HCT116 (cell line): ENCODE measurements around the gene NSD2. TPM values are rescaled to one million over a fixed set of nuclear protein-coding genes. Genes with fewer than 3 reads are reported as not detected.

Experiments used
- ATAC-seq: fragments of 200-7000 bp; cut with Tn5 transposase; 2 replicates; pipeline ENCODE4 v1.9.1; 2020; ENCODE audit warnings: mild to moderate bottlenecking, moderate library complexity
- BruUV-seq: library from RNA; stranded (reverse); fragments of 400-500 nt; replicated peaks from 2 replicates; lab custom pipeline; 2021; lab: Mats Ljungman, UMichigan
- CTCF ChIA-PET: fragments of 300-600 bp; sonication (Branson Sonifier 250); formaldehyde crosslinking; loops from one replicate; lab custom pipeline; 2021; ENCODE audit warnings: antibody characterized with exemption; lab: Charles Lee
- POLR2A ChIA-PET: fragments of 300-600, 350-600 bp; sonication (Branson Sonifier 250); formaldehyde crosslinking; loops from one replicate; lab custom pipeline; 2021; ENCODE audit warnings: antibody characterized with exemption; lab: Charles Lee
- RAD21 ChIA-PET, 2 experiments: fragments of 300-600 bp; sonication (Branson Sonifier 250); formaldehyde crosslinking; loops; one replicate each; lab custom pipeline; 2023; ENCODE audit warnings: low total read pairs in 2 of 2; ENCODE audit not compliant: uncharacterized antibody in 2 of 2, unreplicated experiment in 2 of 2, low non-redundant PET in 1 of 2; lab: Charles Lee
- DNase-seq: peaks from one replicate; pipeline ENCODE4 v3.0.0-alpha.2; 2010; ENCODE audit warnings: low read depth, low spot score
- H2AFZ ChIP-seq: fragments of 200-600 bp; shearing (Covaris generic), sonication (generic); 2 replicates; pipeline ENCODE4 v1.6.1; 2017; ENCODE audit warnings: low read depth, mixed run types, mixed read lengths, antibody characterized with exemption, low read length; ENCODE audit not compliant: poor library complexity, severe bottlenecking
- H3K27ac ChIP-seq: 2 replicates; pipeline ENCODE4 v1.5.1; 2012; ENCODE audit warnings: low read depth, low read length
- H3K27me3 ChIP-seq: fragments of 200-600 bp; sonication (generic); 2 replicates; pipeline ENCODE4 v1.6.1; 2016; ENCODE audit warnings: mixed run types, low read length, mixed read lengths; ENCODE audit not compliant: insufficient read depth
- H3K36me3 ChIP-seq, 2 experiments: fragments of 200-500 bp in 1 of 2; fragments of 200-600 bp in 1 of 2; sonication (Bioruptor generic) in 1 of 2; sonication (generic) in 1 of 2; 2 replicates each; pipeline versions ENCODE4 v1.5.1 to v1.6.1; 2014 to 2016; ENCODE audit warnings: low read length in 2 of 2, inconsistent platforms in 1 of 2, mixed read lengths in 1 of 2, mixed run types in 1 of 2; ENCODE audit not compliant: insufficient read depth in 2 of 2, control insufficient read depth in 1 of 2
- H3K4me1 ChIP-seq, 2 experiments: fragments of 200-600 bp in 1 of 2; sonication (generic) in 1 of 2; 2 replicates each; pipeline versions ENCODE4 v1.5.1 to v1.6.1; 2012 to 2017; ENCODE audit warnings: low read length in 2 of 2, inconsistent platforms in 1 of 2, mild to moderate bottlenecking in 1 of 2, mixed read lengths in 1 of 2, mixed run types in 1 of 2, moderate library complexity in 1 of 2; ENCODE audit not compliant: insufficient read depth in 2 of 2, control insufficient read depth in 1 of 2
- H3K4me2 ChIP-seq: fragments of 200-600 bp; sonication (generic); 2 replicates; pipeline ENCODE4 v1.6.1; 2017; ENCODE audit warnings: mixed run types, low read length, mixed read lengths
- H3K4me3 ChIP-seq, 2 experiments: fragments of 200-600 bp in 1 of 2; sonication (generic) in 1 of 2; replicated peaks in 1 of 2; 2 replicates each; pipeline ENCODE4 v1.5.1; 2011 to 2016; ENCODE audit warnings: low read length in 2 of 2, control low read depth in 1 of 2, low read depth in 1 of 2, mild to moderate bottlenecking in 1 of 2, mixed read lengths in 1 of 2, mixed run types in 1 of 2
- H3K79me2 ChIP-seq: fragments of 200-600 bp; sonication (generic); 2 replicates; pipeline ENCODE4 v1.6.1; 2017; ENCODE audit warnings: mild to moderate bottlenecking, mixed run types, low read length, moderate library complexity, mixed read lengths; ENCODE audit not compliant: insufficient read depth
- H3K9ac ChIP-seq: fragments of 200-600 bp; sonication (generic); 2 replicates; pipeline ENCODE4 v1.6.1; 2016; ENCODE audit warnings: low read length, mixed read lengths
- H3K9me2 ChIP-seq: fragments of 200-600 bp; sonication (generic), shearing (Covaris generic); 2 replicates; pipeline ENCODE4 v1.6.1; 2017; ENCODE audit warnings: mixed run types, mild to moderate bottlenecking, moderate library complexity; ENCODE audit not compliant: insufficient read depth
- H3K9me3 ChIP-seq, 2 experiments: fragments of 200-500 bp in 1 of 2; fragments of 200-600 bp in 1 of 2; sonication (Bioruptor generic) in 1 of 2; sonication (generic) in 1 of 2; 2 replicates each; pipeline ENCODE4 v1.6.1; 2014 to 2017; ENCODE audit warnings: low read length in 2 of 2, mixed read lengths in 2 of 2, inconsistent platforms in 1 of 2, low read depth in 1 of 2, mild to moderate bottlenecking in 1 of 2, mixed run types in 1 of 2, moderate library complexity in 1 of 2; ENCODE audit not compliant: control insufficient read depth in 1 of 2, insufficient read depth in 1 of 2
- H4K20me1 ChIP-seq: fragments of 200-600 bp; sonication (generic), shearing (Covaris generic); 2 replicates; pipeline ENCODE4 v1.6.1; 2017; ENCODE audit warnings: mixed run types, mild to moderate bottlenecking, moderate library complexity; ENCODE audit not compliant: insufficient read depth
- EGR1 ChIP-seq: IDR thresholded peaks from 2 replicates; pipeline ENCODE4 v1.6.1; 2012; ENCODE audit warnings: low read depth
- EZH2phosphoT487 ChIP-seq: fragments of 200-600 bp; IDR thresholded peaks from 2 replicates; pipeline ENCODE4 v1.6.1; 2018; ENCODE audit warnings: antibody characterized with exemption, borderline replicate concordance
- FOSL1 ChIP-seq: IDR thresholded peaks from 2 replicates; pipeline ENCODE4 v1.6.1; 2012; ENCODE audit warnings: low read depth
- MAX ChIP-seq: IDR thresholded peaks from 2 replicates; pipeline ENCODE4 v1.6.1; 2012
- TCF7L2 ChIP-seq: IDR thresholded peaks from 2 replicates; pipeline ENCODE4 v1.7.0; 2011; ENCODE audit warnings: borderline replicate concordance, inconsistent platforms; ENCODE audit not compliant: insufficient read depth, insufficient read length; ENCODE audit errors: extremely low read depth
- ZBTB33 ChIP-seq: IDR thresholded peaks from 2 replicates; pipeline ENCODE4 v1.6.1; 2011; ENCODE audit warnings: mild to moderate bottlenecking, low read length, moderate library complexity; ENCODE audit not compliant: insufficient replicate concordance; ENCODE audit errors: extremely low read depth
- ZNF274 ChIP-seq: fragments of 200-500 bp; sonication (Bioruptor generic); IDR thresholded peaks from 2 replicates; pipeline ENCODE4 v1.6.1; 2014; ENCODE audit warnings: mild to moderate bottlenecking, low read depth, low read length, inconsistent platforms
- intact Hi-C: fragments of 100-400 bp; cut with micrococcal nuclease; formaldehyde crosslinking; loops from 2 replicates; pipeline ENCODE4 v1.10.0; 2022
- total RNA-seq: library from RNA; stranded (reverse); gene quantifications from one replicate; pipeline ENCODE4 v1.2.1, GENCODE V29; 2021; ENCODE audit not compliant: unreplicated experiment
- TF ChIP-seq, protein P1 (sequence below): IDR thresholded peaks from 2 replicates; pipeline ENCODE4 v1.6.1; 2012; ENCODE audit warnings: low read depth

NSD2 gene
- total RNA-seq, 1 experiment from 2014 or later = 145 TPM

DNA sequence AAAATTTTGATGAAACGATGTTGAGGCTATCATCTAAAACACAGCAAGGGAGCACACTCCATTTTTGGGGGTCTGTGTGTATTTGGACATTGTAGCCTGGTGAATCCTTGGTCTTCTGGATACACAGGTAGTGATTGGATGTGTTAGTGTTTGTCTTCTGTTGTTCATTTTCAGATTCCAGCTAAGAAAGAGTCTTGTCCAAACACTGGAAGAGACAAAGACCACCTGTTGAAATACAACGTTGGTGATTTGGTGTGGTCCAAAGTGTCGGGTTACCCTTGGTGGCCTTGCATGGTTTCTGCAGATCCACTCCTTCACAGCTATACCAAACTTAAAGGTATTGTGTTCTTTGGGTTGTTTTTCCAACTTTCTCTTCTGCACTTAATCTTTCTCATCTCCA is 32.8 kb downstream of the NSD2 start:
- TF ChIP-seq FOSL1 (no peak), TCF7L2 (no peak), MAX (no peak), EZH2phosphoT487 (no peak), EGR1 (no peak), ZBTB33 (no peak), ZNF274 (no peak)
- TF ChIP-seq, protein P1, sequence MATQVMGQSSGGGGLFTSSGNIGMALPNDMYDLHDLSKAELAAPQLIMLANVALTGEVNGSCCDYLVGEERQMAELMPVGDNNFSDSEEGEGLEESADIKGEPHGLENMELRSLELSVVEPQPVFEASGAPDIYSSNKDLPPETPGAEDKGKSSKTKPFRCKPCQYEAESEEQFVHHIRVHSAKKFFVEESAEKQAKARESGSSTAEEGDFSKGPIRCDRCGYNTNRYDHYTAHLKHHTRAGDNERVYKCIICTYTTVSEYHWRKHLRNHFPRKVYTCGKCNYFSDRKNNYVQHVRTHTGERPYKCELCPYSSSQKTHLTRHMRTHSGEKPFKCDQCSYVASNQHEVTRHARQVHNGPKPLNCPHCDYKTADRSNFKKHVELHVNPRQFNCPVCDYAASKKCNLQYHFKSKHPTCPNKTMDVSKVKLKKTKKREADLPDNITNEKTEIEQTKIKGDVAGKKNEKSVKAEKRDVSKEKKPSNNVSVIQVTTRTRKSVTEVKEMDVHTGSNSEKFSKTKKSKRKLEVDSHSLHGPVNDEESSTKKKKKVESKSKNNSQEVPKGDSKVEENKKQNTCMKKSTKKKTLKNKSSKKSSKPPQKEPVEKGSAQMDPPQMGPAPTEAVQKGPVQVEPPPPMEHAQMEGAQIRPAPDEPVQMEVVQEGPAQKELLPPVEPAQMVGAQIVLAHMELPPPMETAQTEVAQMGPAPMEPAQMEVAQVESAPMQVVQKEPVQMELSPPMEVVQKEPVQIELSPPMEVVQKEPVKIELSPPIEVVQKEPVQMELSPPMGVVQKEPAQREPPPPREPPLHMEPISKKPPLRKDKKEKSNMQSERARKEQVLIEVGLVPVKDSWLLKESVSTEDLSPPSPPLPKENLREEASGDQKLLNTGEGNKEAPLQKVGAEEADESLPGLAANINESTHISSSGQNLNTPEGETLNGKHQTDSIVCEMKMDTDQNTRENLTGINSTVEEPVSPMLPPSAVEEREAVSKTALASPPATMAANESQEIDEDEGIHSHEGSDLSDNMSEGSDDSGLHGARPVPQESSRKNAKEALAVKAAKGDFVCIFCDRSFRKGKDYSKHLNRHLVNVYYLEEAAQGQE = no peak
- ATAC-seq (no peak), DNase-seq (no peak)
- H3K9me3 ChIP-seq = no peaks in the 10 kb centered on the region
- no peak overlapping the region for H3K27ac ChIP-seq
- H3K4me1 ChIP-seq = peaks cover 0 to 19% of the 10 kb centered on the region in 2 experiments; a peak in 2 of 4 replicates
- ChIA-PET POLR2A (no interaction called here), CTCF (no interaction called here), RAD21 (no interaction called here)
- peaks cover 99% of the 10 kb centered on the region for H3K79me2 ChIP-seq
- intact Hi-C loops = no loop called here
- peaks cover 14 to 59% of the 10 kb centered on the region in 2 experiments for H3K36me3 ChIP-seq
- H4K20me1 ChIP-seq = peaks cover 18% of the 10 kb centered on the region; the same call in 1 of the 2 replicates
- BruUV-seq = no TSS peak
- no peak overlapping the region for H3K4me3 ChIP-seq
- H3K27me3 ChIP-seq = no peaks in the 10 kb centered on the region
- H3K9me2 ChIP-seq = no peaks in the 10 kb centered on the region
- H2AFZ ChIP-seq = no peak overlapping the region
- H3K4me2 ChIP-seq = no peak overlapping the region
- no peak overlapping the region for H3K9ac ChIP-seq
